Hepatocyte (in vitro differentiated cells): ENCODE results near the gene PLXNB1.

Source experiments
- EZH2 ChIP-seq: fragments of 200-600 bp; sonication (generic); IDR thresholded peaks from 2 replicates; pipeline ENCODE4 v1.6.1; 2016; ENCODE audit warnings: antibody characterized with exemption, mild to moderate bottlenecking, borderline replicate concordance
- EZH2phosphoT487 ChIP-seq: fragments of 200-600 bp; sonication (generic); IDR thresholded peaks from one replicate; pipeline ENCODE4 v1.6.1; 2018; ENCODE audit warnings: antibody characterized with exemption, mild to moderate bottlenecking, low read depth, moderate library complexity; ENCODE audit not compliant: unreplicated experiment, severe bottlenecking
- TF ChIP-seq, protein P1 (sequence below): fragments of 200-600 bp; sonication (generic); IDR thresholded peaks from 2 replicates; pipeline ENCODE4 v1.5.1; 2016; ENCODE audit warnings: antibody characterized with exemption, mild to moderate bottlenecking; ENCODE audit not compliant: poor library complexity

DNA sequence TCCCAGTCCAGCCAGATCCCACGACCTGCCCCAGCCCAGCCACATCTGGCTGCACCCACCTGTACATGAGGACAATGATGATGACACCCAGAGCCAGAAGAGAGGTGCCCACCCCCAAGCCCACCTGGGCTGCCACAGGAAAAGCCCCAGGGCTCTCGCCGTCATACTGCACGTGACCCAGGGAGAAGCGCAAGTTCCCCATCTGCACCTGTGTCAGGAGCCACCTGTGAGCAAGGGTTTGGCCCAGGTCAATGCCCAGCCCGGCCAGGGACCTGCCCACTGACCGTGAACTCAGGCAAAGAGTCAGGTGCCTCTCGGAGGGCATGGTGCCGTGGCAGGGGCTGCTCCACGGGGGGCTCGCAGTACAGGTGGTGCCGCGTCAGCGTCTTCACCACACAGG lies 16.3 kb downstream of the PLXNB1 start:
- TF ChIP-seq, protein P1, sequence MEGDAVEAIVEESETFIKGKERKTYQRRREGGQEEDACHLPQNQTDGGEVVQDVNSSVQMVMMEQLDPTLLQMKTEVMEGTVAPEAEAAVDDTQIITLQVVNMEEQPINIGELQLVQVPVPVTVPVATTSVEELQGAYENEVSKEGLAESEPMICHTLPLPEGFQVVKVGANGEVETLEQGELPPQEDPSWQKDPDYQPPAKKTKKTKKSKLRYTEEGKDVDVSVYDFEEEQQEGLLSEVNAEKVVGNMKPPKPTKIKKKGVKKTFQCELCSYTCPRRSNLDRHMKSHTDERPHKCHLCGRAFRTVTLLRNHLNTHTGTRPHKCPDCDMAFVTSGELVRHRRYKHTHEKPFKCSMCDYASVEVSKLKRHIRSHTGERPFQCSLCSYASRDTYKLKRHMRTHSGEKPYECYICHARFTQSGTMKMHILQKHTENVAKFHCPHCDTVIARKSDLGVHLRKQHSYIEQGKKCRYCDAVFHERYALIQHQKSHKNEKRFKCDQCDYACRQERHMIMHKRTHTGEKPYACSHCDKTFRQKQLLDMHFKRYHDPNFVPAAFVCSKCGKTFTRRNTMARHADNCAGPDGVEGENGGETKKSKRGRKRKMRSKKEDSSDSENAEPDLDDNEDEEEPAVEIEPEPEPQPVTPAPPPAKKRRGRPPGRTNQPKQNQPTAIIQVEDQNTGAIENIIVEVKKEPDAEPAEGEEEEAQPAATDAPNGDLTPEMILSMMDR = no peak
- TF ChIP-seq EZH2 (no peak), EZH2phosphoT487 (no peak)
